ENCODE measurements around the gene MRAS. TPM values are rescaled to one million over a fixed set of nuclear protein-coding genes. Genes with fewer than 3 reads are reported as not detected.

Gene MRAS
- total RNA-seq, 1 donor from 2014 or later, result 5.9 TPM

- Mint-ChIP-seq H3K36me3 (ENCODE audit: low read depth, unreplicated experiment) (peaks cover 4% of the 10 kb centered on the region), H3K27ac (ENCODE audit: unreplicated experiment) (no peak overlapping the region), H3K9me3 (ENCODE audit: unreplicated experiment) (no peaks in the 10 kb centered on the region), H3K27me3 (ENCODE audit: unreplicated experiment) (peaks cover 2% of the 10 kb centered on the region), H3K4me1 (ENCODE audit: unreplicated experiment) (no peaks in the 10 kb centered on the region), H3K4me3 (ENCODE audit: unreplicated experiment) (no peak overlapping the region)
- TF ChIP-seq CTCF (IDR thresholded peaks at IDR 0.05; ENCODE audit: unreplicated experiment), result no peak
- no peak for DNase-seq (ENCODE audit: low spot score)
These were observed 57.1 kb downstream of the MRAS start for GRCh38 chr3:138405486-138405885.

- Mint-ChIP-seq H3K27me3 (ENCODE audit: unreplicated experiment) (peaks cover 2% of the 10 kb centered on the region), H3K27ac (ENCODE audit: unreplicated experiment) (no peak overlapping the region), H3K9me3 (ENCODE audit: unreplicated experiment) (no peaks in the 10 kb centered on the region), H3K36me3 (ENCODE audit: low read depth, unreplicated experiment) (peaks cover 4% of the 10 kb centered on the region), H3K4me1 (ENCODE audit: unreplicated experiment) (no peaks in the 10 kb centered on the region), H3K4me3 (ENCODE audit: unreplicated experiment) (no peak overlapping the region)
- TF ChIP-seq CTCF (IDR thresholded peaks at IDR 0.05; ENCODE audit: unreplicated experiment), result no peak
- no peak for DNase-seq (ENCODE audit: low spot score)
These were observed 58.2 kb downstream of the MRAS start for GRCh38 chr3:138406606-138407005.

- H3K4me1 Mint-ChIP-seq (ENCODE audit: unreplicated experiment), result no peaks in the 10 kb centered on the region
- no peak for DNase-seq (ENCODE audit: low spot score)
- H3K27me3 Mint-ChIP-seq (ENCODE audit: unreplicated experiment), result peaks cover 1% of the 10 kb centered on the region
- TF ChIP-seq CTCF (IDR thresholded peaks at IDR 0.05; ENCODE audit: unreplicated experiment), result no peak
- H3K4me3 Mint-ChIP-seq (ENCODE audit: unreplicated experiment), result no peak overlapping the region
- peaks cover 4% of the 10 kb centered on the region for H3K36me3 Mint-ChIP-seq (ENCODE audit: low read depth, unreplicated experiment)
- no peaks in the 10 kb centered on the region for H3K9me3 Mint-ChIP-seq (ENCODE audit: unreplicated experiment)
- H3K27ac Mint-ChIP-seq (ENCODE audit: unreplicated experiment), result no peak overlapping the region
These were observed 59.0 kb downstream of the MRAS start for GRCh38 chr3:138407236-138407907.

- H3K9me3 Mint-ChIP-seq (ENCODE audit: unreplicated experiment), result no peaks in the 10 kb centered on the region
- DNase-seq (ENCODE audit: low spot score), result no peak
- peaks cover 3% of the 10 kb centered on the region for H3K36me3 Mint-ChIP-seq (ENCODE audit: low read depth, unreplicated experiment)
- H3K4me3 Mint-ChIP-seq (ENCODE audit: unreplicated experiment), result no peak overlapping the region
- no peaks in the 10 kb centered on the region for H3K4me1 Mint-ChIP-seq (ENCODE audit: unreplicated experiment)
- H3K27me3 Mint-ChIP-seq (ENCODE audit: unreplicated experiment), result peaks cover 1% of the 10 kb centered on the region
- TF ChIP-seq CTCF (IDR thresholded peaks at IDR 0.05; ENCODE audit: unreplicated experiment), result no peak
- H3K27ac Mint-ChIP-seq (ENCODE audit: unreplicated experiment), result no peak overlapping the region
These were observed 60.6 kb downstream of the MRAS start for GRCh38 chr3:138408751-138409570.

Measured in endothelial cell (in vitro differentiated cells).